GM18873 (cell line): ENCODE data around the gene OR11G2.
"Not testable (repeated sequence)": the region's sequence is repeated elsewhere in the genome, so short reads cannot be mapped to it uniquely, and the experiment has no call there.

Experiments used
- ATAC-seq: cut with Tn5 transposase; IDR thresholded peaks from one replicate; pipeline ENCODE4 v1.9.1; 2021; ENCODE audit warnings: mild to moderate bottlenecking, moderate library complexity, moderate number of reproducible peaks; ENCODE audit not compliant: unreplicated experiment, low FRiP score

The OR11G2 gene

GRCh38 chr14:20219033-20219432 is 28.3 kb downstream of the OR11G2 start:
- no peak for ATAC-seq

GRCh38 chr14:20223410-20223809 is 32.7 kb downstream of the OR11G2 start, which contains the start of gene OR11H6:
OR11H6 (plus strand) TSS chr14:20223710; CDS start chr14:20223710, 0 bp downstream.
- no peak for ATAC-seq

DNA sequence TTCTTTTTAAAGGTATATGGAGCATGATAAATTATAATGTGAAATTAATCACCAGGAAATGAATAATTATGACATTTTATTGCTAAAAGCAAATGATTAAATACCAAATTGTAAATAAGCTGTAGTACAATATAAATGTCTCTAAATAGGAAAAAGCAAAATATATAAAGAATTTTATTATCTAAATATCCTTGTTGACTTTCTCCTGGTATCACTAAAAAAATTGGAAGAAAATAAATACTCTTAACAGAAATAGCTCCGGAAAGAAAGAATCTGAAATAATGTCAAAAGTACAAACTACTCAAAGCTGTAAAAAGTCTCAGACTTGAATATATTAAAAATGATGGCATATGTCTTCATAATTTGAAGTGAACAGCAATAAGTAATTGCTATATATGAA is 38.0 kb downstream of the OR11G2 start, which contains the start of gene OR11H7:
OR11H7 (plus strand) TSS at position 301 of the 400 bp plus-strand sequence.
- ATAC-seq: no peak

DNA sequence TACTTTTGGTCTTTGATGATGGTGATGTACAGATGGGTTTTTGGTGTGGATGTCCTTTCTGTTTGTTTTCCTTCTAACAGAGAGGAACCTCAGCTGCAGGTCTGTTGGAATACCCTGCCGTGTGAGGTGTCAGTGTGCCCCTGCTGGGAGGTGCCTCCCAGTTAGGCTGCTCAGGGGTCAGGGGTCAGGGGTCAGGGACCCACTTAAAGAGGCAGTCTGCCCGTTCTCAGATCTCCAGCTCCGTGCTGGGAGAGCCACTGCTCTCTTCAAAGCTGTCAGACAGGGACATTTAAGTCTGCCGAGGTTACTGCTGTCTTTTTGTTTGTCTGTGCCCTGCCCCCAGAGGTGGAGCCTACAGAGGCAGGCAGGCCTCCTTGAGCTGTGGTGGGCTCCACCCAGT is 44.7 kb downstream of the OR11G2 start:
- not testable (repeated sequence) for ATAC-seq

- no peak for ATAC-seq
Observed at GRCh38 chr14:20247646-20248246, 57.0 kb downstream of the OR11G2 start.
